ENCODE measurements around the gene EFTUD2. TPM values are rescaled to one million over a fixed set of nuclear protein-coding genes. Genes with fewer than 3 reads are reported as not detected.
A peak's percentile ranks its signal among the peaks of the same experiment; 100 is the strongest.

EFTUD2 gene
- total and polyA plus RNA-seq, 7 experiments from 2014 or later, result 53.1 to 157 (median 106) TPM

GRCh38 chr17:44892250-44892649 lies 7.0 kb downstream of the EFTUD2 start:
- CTCF ChIA-PET, result no interaction called here
- H3K27ac Mint-ChIP-seq, result no peak overlapping the region

DNA sequence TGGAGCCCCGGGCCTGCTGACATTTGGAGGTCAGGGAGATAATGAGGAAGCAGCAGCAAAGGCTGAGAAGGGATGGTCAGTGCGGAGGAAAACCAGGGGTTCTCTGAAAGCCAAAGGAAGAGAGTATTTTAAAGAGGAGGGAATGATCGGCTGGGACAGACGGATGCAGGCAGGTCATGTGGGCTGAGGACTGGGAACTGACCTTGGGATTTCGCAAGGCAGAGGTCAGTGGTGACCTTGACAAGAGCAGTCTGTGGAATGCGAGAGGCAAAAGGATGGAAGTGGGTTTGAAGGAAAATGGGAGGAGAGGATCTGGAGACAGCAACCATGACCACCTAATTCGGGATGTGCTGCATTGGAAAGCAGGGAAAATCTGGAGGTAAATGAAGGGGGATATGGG lies 10.2 kb downstream of the EFTUD2 start:
- no peak for ATAC-seq
- Mint-ChIP-seq H3K36me3 (peaks cover 4 to 27% (median 10%) of the 10 kb centered on the region in 5 donors), H3K9me3 (no peaks in the 10 kb centered on the region), H3K27ac (no peak overlapping the region), H3K4me1 (peaks cover 0 to 16% (median 12%) of the 10 kb centered on the region in 7 donors), H3K4me3 (no peak overlapping the region), H3K27me3 (no peaks in the 10 kb centered on the region)
- Histone ChIP-seq H3K27me3 (ENCODE audit: control insufficient read depth in 2 of 2, insufficient read depth in 2 of 2, low read length in 2 of 2) (no peaks in the 10 kb centered on the region), H3K4me3 (ENCODE audit: low read length) (no peak overlapping the region), H3K9me3 (ENCODE audit: control insufficient read depth in 2 of 3, low read length in 3 of 3) (no peaks in the 10 kb centered on the region), H3K27ac (ENCODE audit: low read depth, low read length) (peak overlapping the region; percentile 55), H3K36me3 (ENCODE audit: control insufficient read depth in 2 of 3, insufficient read depth in 3 of 3, low read length in 3 of 3) (peaks cover 10 to 55% (median 16%) of the 10 kb centered on the region in 3 experiments), H3K4me1 (ENCODE audit: control insufficient read depth in 2 of 2, insufficient read depth in 2 of 2, low read length in 2 of 2) (peaks cover 26 to 27% of the 10 kb centered on the region in 2 donors)
- ChIA-PET CTCF (interaction anchor here (1.0 kb wide), 1 partner anchor 10 kb away, joined by 3 read pairs; the partner anchor contains the start of gene EFTUD2), POLR2A (interaction anchor here (1.1 kb wide), 1 partner anchor 10 kb away, joined by 7 read pairs; the partner anchor contains the start of gene EFTUD2)
- no peak for DNase-seq
- intact Hi-C loops (cut with micrococcal nuclease), result no loop called here

More at GRCh38 chr17:44892250-44892649, 7.0 kb downstream of the EFTUD2 start:
- Histone ChIP-seq H3K9me3 (ENCODE audit: control insufficient read depth in 2 of 3, low read length in 3 of 3) (no peaks in the 10 kb centered on the region), H3K27me3 (ENCODE audit: control insufficient read depth in 2 of 2, insufficient read depth in 2 of 2, low read length in 2 of 2) (no peaks in the 10 kb centered on the region), H3K36me3 (ENCODE audit: control insufficient read depth in 2 of 3, insufficient read depth in 3 of 3, low read length in 3 of 3) (peaks cover 0 to 35% (median 0%) of the 10 kb centered on the region in 3 experiments), H3K4me3 (ENCODE audit: low read length) (no peak overlapping the region), H3K4me1 (ENCODE audit: control insufficient read depth in 2 of 2, insufficient read depth in 2 of 2, low read length in 2 of 2) (peaks cover 19 to 21% of the 10 kb centered on the region in 2 donors), H3K27ac (ENCODE audit: low read depth, low read length) (no peak overlapping the region)
- Mint-ChIP-seq H3K4me3 (no peak overlapping the region), H3K9me3 (no peaks in the 10 kb centered on the region), H3K27me3 (no peaks in the 10 kb centered on the region), H3K4me1 (peaks cover 13 to 36% (median 25%) of the 10 kb centered on the region in 7 donors), H3K36me3 (peaks cover 4 to 20% (median 9%) of the 10 kb centered on the region in 5 donors)
- DNase-seq, result no peak
- no peak for ATAC-seq
- intact Hi-C loops (cut with micrococcal nuclease), result loop anchor here in 1 of 2 donors (10.0 kb wide), 1 partner anchor 187 kb away; the partner anchor contains the start of gene DBF4B
- POLR2A ChIA-PET, result interaction anchor here (1.0 kb wide), 1 partner anchor 8 kb away, joined by 3 read pairs; no protein-coding TSS in a partner anchor

DNA sequence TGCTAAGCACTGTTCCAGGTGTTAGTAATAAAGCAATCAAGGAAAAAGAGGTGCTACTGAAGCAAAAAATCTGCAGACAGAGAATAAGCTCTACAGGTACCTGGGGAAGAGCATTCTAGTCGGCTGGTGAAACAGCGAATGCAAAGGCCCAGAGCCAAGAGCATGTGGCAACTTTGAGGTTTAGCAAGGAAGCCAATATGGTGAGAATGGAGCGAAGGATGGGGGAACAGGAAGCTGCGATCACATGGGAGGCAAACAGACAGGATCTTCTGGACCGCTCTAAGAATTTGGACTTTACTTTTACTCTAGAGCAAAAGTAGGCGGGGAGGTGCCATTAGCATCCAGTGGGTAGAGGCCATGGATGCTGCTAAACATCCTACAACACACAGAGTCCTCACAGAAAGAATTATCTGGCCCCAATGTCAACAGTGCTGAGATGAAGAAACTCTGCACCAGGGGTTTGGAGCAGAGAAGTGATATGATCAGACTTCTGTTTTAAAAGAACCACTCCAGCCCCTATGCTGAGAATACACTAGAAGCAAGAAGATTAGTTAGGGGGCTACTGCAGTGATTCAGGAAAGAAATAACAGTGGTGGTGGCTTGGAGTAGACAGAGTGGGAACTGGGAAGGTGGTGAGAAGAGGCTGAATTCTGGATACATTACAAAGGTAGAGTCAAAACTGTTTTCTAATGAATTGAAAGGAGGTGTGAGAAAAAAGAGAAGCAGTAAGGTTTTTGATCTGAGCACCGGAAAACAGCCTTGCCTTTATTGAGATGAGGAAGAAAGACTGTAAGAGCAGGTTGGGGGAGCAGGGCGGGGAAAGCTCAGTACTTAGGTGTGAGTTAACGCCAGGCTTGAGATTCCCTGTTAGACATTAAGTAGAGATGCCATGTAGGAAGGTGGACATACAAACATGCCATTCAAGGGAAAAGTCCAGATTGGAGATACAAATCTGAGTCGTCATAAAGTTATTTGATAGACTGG lies 11.0 kb downstream of the EFTUD2 start:
- peaks cover 0 to 18% (median 11%) of the 10 kb centered on the region in 7 donors for H3K4me1 Mint-ChIP-seq
- ChIA-PET CTCF (interaction anchor here (0.5 to 1.0 kb wide), 2 partner anchors 8 to 11 kb away, joined by 3 read pairs; partner anchors contain the start of gene EFTUD2), POLR2A (no interaction called here)
- intact Hi-C loops (cut with micrococcal nuclease), result no loop called here
- Histone ChIP-seq H3K27ac (ENCODE audit: low read depth, low read length) (peak overlapping the region; percentile 55), H3K36me3 (ENCODE audit: control insufficient read depth in 2 of 3, insufficient read depth in 3 of 3, low read length in 3 of 3) (peaks cover 15 to 57% (median 21%) of the 10 kb centered on the region in 3 experiments), H3K9me3 (ENCODE audit: control insufficient read depth in 2 of 3, low read length in 3 of 3) (no peaks in the 10 kb centered on the region), H3K27me3 (ENCODE audit: control insufficient read depth in 2 of 2, insufficient read depth in 2 of 2, low read length in 2 of 2) (no peaks in the 10 kb centered on the region), H3K4me1 (ENCODE audit: control insufficient read depth in 2 of 2, insufficient read depth in 2 of 2, low read length in 2 of 2) (peaks cover 26 to 27% of the 10 kb centered on the region in 2 donors), H3K4me3 (ENCODE audit: low read length) (peak overlapping the region; percentile 5)
- DNase-seq (peak in 6 of 9 donors; percentile 16 to 48 (median 40)), ATAC-seq (peak; percentile 82)
- H3K27ac Mint-ChIP-seq, result no peak overlapping the region
- no peaks in the 10 kb centered on the region for H3K9me3 Mint-ChIP-seq
- no peaks in the 10 kb centered on the region for H3K27me3 Mint-ChIP-seq
- peaks cover 5 to 32% (median 11%) of the 10 kb centered on the region in 5 donors for H3K36me3 Mint-ChIP-seq
- H3K4me3 Mint-ChIP-seq, result no peak overlapping the region

GRCh38 chr17:44887016-44887415 lies 12.2 kb downstream of the EFTUD2 start:
- no peaks in the 10 kb centered on the region for H3K27me3 Mint-ChIP-seq
- H3K9me3 ChIP-seq (ENCODE audit: control insufficient read depth in 2 of 3, low read length in 3 of 3), result no peaks in the 10 kb centered on the region
- peaks cover 9 to 44% (median 21%) of the 10 kb centered on the region in 5 donors for H3K36me3 Mint-ChIP-seq
- intact Hi-C loops (cut with micrococcal nuclease), result no loop called here
- POLR2A ChIA-PET, result interaction anchor here (0.8 kb wide), 1 partner anchor 638 kb away, joined by 3 read pairs; no protein-coding TSS in a partner anchor
- no peak for DNase-seq
- CTCF ChIA-PET, result no interaction called here
- peaks cover 26 to 27% of the 10 kb centered on the region in 2 donors for H3K4me1 ChIP-seq (ENCODE audit: control insufficient read depth in 2 of 2, insufficient read depth in 2 of 2, low read length in 2 of 2)
- peak overlapping the region in 4 of 9 donors; percentile 51 to 80 (median 65) for H3K27ac Mint-ChIP-seq
- peaks cover 3 to 14% (median 11%) of the 10 kb centered on the region in 7 donors for H3K4me1 Mint-ChIP-seq
- H3K4me3 ChIP-seq (ENCODE audit: low read length), result no peak overlapping the region
- peak overlapping the region; percentile 31 for H3K27ac ChIP-seq (ENCODE audit: low read depth, low read length)
- H3K4me3 Mint-ChIP-seq, result peak overlapping the region in 2 of 10 donors; percentile 29 to 30
- H3K27me3 ChIP-seq (ENCODE audit: control insufficient read depth in 2 of 2, insufficient read depth in 2 of 2, low read length in 2 of 2), result no peaks in the 10 kb centered on the region
- peaks cover 0 to 2% (median 0%) of the 10 kb centered on the region in 11 donors for H3K9me3 Mint-ChIP-seq
- ATAC-seq, result no peak
- H3K36me3 ChIP-seq (ENCODE audit: control insufficient read depth in 2 of 3, insufficient read depth in 3 of 3, low read length in 3 of 3), result peaks cover 21 to 60% (median 30%) of the 10 kb centered on the region in 3 experiments

- Histone ChIP-seq H3K27me3 (ENCODE audit: control insufficient read depth in 2 of 2, insufficient read depth in 2 of 2, low read length in 2 of 2) (no peaks in the 10 kb centered on the region), H3K36me3 (ENCODE audit: control insufficient read depth in 2 of 3, insufficient read depth in 3 of 3, low read length in 3 of 3) (peaks cover 29 to 68% (median 39%) of the 10 kb centered on the region in 3 experiments), H3K27ac (ENCODE audit: low read depth, low read length) (no peak overlapping the region), H3K9me3 (ENCODE audit: control insufficient read depth in 2 of 3, low read length in 3 of 3) (no peaks in the 10 kb centered on the region), H3K4me3 (ENCODE audit: low read length) (no peak overlapping the region), H3K4me1 (ENCODE audit: control insufficient read depth in 2 of 2, insufficient read depth in 2 of 2, low read length in 2 of 2) (peaks cover 26 to 27% of the 10 kb centered on the region in 2 donors)
- ChIA-PET CTCF (interaction anchor here (0.7 to 1.3 kb wide), 2 partner anchors 14 to 251 kb away, joined by 3 read pairs; partner anchors contain the start of genes ACBD4 and EFTUD2), POLR2A (interaction anchor here (0.8 kb wide), 1 partner anchor 8 kb away, joined by 3 read pairs; no protein-coding TSS in a partner anchor)
- no peak for DNase-seq
- peaks cover 0 to 8% (median 0%) of the 10 kb centered on the region in 7 donors for H3K4me1 Mint-ChIP-seq
- intact Hi-C loops (cut with micrococcal nuclease), result no loop called here
- H3K27me3 Mint-ChIP-seq, result no peaks in the 10 kb centered on the region
- no peak for ATAC-seq
- no peak overlapping the region for H3K4me3 Mint-ChIP-seq
- H3K27ac Mint-ChIP-seq, result peak overlapping the region in 2 of 9 donors; percentile 28 to 56
- peaks cover 12 to 45% (median 36%) of the 10 kb centered on the region in 5 donors for H3K36me3 Mint-ChIP-seq
- peaks cover 0 to 2% (median 0%) of the 10 kb centered on the region in 11 donors for H3K9me3 Mint-ChIP-seq
These were observed 14.3 kb downstream of the EFTUD2 start for GRCh38 chr17:44884941-44885340.

GRCh38 chr17:44881145-44881544 lies 18.1 kb downstream of the EFTUD2 start:
- Mint-ChIP-seq H3K4me1 (peaks cover 0 to 8% (median 3%) of the 10 kb centered on the region in 7 donors), H3K27ac (no peak overlapping the region), H3K27me3 (no peaks in the 10 kb centered on the region), H3K4me3 (no peak overlapping the region), H3K9me3 (peaks cover 0 to 2% (median 0%) of the 10 kb centered on the region in 11 donors), H3K36me3 (peaks cover 12 to 55% (median 40%) of the 10 kb centered on the region in 5 donors)
- ATAC-seq (no peak), DNase-seq (no peak)
- CTCF ChIA-PET, result interaction anchor here (0.6 to 1.3 kb wide), 5 partner anchors 13 to 102 kb away, joined by 3 to 6 read pairs (median 5); no protein-coding TSS in a partner anchor
- Histone ChIP-seq H3K27ac (ENCODE audit: low read depth, low read length) (no peak overlapping the region), H3K4me1 (ENCODE audit: control insufficient read depth in 2 of 2, insufficient read depth in 2 of 2, low read length in 2 of 2) (no peaks in the 10 kb centered on the region), H3K27me3 (ENCODE audit: control insufficient read depth in 2 of 2, insufficient read depth in 2 of 2, low read length in 2 of 2) (no peaks in the 10 kb centered on the region), H3K36me3 (ENCODE audit: control insufficient read depth in 2 of 3, insufficient read depth in 3 of 3, low read length in 3 of 3) (peaks cover 34 to 92% (median 39%) of the 10 kb centered on the region in 3 experiments), H3K4me3 (ENCODE audit: low read length) (no peak overlapping the region), H3K9me3 (ENCODE audit: control insufficient read depth in 2 of 3, low read length in 3 of 3) (no peaks in the 10 kb centered on the region)
- POLR2A ChIA-PET, result interaction anchor here (0.8 kb wide), 1 partner anchor 18 kb away, joined by 5 read pairs; the partner anchor contains the start of gene EFTUD2
- intact Hi-C loops (cut with micrococcal nuclease), result no loop called here

Measured in naive thymus-derived CD4-positive, alpha-beta T cell (primary cell).